ENCODE results near the gene ACOT7.

ACOT7 gene

DNA sequence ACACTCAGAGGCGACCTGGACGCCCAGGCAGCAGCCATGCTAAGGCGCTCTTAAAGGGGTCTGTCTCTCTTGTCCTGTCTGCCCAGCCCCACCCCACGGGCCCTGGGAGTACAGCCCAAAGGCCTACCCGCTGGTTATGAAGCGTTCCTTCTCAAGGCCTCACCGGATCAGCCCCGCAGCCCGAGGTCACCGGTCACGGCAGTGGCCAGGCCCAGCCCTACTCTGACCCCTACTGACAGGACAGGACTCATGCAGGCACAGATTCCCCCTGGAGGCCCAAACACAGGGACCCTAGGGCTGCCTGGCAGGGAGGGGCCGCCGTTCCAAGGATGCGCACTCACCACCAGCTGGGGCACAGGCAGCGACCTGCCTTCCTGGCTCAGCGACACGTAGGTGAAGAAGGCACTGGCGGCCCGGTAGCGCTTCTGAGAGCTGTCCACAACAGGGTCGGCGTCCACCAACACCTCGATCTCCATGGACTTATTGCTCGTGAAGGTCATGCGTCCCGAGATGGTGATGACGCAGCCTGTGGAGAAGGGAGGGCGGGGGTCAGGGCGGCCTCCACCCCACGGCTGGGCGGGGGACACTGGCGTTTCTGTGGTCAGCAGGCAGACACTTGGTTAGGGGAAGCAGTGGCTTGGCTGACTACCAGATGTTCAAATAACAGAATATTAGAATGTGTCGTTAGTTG, 112.7 kb downstream of the ACOT7 start:
- no peak for DNase-seq

DNA sequence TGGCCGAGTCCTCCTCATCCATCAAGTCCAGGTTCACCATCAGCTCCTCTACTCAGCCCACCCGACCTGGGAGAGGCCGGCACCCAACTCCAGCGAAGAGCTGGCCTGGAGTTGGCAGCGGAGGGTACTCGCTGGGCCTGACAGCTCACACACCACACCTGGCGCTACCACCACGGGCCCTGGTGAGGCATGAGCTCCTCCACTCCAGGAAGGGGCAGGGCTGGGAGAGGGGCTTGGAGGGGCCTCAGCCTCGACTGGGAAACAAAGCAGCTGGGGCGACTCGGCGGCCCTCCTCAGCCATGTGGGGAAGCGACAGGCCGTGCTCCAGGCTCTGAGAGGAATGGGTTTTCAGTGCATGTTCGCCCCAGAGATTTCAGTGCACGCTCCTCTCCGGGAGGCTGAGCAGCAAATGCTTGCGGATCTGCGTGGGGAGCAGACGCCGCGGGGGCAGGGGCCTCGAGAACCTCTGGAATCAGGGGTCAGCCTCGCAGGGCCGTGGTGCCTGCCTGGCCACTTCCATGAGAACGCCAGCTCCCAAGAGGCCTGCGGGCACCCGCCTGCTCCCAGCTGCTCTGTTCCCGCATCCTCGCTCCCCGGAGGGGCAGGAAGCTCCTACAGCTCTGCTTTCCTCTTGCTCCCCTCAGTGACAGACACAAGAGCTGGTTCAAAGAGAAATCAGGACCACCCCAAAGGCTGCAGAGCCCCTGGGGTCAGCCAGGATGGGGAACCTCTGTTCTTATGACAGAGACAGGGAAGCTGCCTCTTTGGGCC, 113.8 kb downstream of the ACOT7 start:
- no peak for DNase-seq

DNA sequence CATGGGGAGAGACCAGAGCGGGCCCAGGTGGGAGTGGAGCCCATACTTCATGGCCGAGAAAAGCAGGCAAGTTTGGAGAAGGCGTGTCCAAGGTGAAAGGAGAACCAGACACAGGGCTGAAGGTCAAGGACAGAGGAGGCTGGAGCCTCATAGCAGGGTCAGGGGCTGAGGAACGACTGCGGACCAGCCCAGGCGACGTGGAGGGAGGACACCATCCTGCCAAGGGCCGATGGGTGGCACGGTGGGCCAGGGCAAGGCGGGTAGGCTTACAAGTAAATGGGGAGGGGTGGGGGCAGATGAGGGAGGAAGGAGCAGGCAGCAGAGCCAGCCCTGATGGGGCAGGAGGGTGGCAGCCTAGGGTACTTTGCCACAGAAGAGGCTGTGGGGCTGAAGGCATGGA, 114.5 kb downstream of the ACOT7 start:
- DNase-seq, result no peak

DNA sequence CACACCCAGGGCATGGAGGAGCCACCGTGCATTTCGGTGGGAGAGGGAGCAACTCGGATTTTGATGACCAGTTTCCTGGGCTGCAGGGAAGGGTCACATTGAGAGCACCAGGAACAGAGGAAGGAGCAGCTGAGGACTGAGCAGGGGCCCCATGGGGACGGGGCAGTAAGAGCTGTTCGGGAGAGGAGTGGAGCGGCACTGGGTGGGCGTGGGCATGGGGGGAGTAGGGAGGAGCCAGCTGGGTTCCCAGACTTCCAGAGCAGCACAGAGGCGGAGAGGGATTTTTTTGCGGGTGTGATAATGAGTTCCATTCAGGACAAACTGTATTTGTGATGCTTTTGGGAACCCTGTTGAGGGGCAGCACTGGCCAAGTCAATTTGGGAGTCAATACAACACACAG, 115.3 kb downstream of the ACOT7 start:
- no peak for DNase-seq

DNA sequence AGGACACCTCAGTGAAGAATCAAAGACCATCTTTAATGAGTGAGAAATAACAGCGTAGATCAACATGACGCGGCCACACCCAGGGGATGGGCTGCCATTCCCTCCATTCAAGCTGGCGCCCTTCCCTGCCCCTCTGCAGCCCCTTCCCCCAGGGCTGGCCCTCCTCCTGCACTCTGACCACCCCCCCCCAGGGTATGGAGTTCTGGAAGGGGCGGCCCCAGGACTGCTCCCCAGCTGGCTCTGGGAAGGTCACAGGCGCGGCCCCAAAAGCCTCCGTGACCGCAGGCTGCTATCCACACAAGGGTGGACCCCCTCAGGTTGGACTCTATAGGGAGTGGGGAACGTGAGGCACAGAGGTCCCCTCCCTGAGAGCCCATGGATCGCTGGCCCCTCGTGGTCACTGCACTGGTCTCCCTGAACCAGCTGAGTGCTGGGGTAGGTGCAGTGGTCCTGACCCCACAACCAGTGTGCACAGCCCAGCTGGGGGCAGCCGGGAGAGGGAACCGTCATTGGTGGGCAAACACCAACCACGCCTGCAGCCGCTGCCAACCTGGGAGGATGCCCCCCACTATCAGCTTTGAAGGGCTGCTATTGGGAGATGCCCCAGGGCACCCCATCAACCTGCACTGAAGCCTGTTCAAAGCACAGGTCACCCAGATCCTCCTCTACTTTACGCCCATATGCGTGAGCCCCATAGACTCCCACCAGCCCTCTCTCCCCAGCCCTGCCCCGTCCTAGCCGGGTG, 116.6 kb downstream of the ACOT7 start:
- DNase-seq, result no peak

DNA sequence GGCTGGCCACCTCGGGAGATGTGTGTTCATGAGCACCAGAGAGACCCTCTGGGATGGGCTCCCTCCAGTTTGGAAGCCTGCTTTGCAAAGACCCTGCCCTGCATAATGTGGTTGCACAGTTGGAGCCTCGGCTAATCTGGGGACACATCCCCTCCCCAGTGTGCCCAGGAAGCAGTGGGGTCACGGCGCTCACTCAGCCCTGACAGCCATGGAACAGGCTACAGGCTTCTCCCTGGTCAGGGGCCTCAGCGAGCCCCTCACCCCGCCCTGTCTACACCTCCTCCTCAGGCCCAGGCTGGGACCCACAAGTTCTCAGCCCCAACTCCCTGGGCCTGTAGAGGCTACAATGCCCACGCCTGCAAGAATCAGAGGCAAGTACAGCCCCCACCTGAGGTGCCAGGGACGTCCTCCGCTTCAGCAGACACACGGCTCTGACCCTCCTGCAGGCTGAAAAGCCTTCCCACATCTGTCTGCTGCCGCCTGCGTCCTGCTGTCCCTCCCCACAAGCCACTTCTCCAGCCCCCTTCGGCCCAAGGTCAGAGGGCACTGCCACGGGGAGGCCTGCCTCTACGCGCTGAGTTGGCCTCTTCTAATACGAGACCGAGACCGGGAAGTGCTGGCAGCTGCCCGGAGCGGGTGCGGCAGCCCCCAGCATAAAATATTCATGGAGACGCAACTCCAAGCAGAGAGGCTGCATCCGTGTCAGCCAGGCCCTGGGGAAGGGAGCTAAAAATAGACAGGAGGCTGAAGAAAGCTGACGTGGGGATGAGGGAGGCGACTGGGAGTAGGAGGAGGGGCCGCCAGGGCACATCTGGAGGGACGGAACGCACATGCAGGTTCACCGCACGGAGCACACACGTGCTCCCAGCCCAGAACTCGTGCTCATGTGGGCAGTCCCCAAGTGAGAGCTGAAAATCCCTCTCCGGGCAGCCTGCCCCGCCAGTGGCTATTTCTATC, 117.5 kb downstream of the ACOT7 start:
- no peak for DNase-seq

DNA sequence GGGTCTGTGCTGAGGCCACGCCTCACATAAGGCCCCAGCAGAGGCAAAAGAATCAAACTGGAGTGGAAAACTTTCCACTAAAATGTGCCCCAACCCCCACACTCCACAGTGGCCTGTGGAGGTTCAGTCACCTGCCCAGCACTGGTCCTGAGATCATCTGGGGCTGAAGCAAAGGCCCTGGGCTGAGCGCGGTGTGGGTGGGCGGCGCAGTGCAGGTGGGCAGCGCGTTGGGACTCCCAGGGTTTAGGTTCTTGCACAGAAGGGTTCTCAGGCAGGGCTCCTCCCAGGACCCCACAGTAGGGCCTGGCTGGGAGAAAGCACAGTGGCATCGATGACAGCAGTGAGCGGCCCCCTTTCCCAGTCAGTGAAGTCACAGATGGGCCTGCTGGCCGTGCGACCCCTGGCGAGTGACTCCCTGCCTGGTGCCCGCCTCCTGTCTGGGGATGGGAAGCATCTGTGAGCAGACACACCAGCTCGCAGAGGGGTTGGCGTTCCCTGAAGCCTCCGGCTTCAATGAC, 118.9 kb downstream of the ACOT7 start:
- no peak for DNase-seq

DNA sequence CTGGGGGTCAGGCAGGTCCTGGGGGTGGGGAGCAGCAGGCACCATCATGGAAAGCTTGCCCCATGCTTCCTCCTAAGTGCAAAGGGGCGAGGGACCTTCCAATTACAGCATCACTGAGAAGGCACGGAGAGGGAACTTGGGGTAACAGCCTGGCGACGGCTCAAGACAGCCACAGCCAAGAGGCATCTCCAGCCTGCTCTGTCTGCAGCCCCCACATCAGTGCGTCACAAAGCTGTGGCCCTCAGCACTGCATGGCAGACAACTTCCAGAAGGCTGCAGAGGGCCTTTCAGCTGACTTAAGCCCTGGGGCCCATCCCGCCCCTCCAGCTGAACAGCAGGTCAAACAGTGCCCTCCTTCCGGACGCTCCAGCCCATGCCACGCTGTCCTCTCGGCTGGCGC, 119.5 kb downstream of the ACOT7 start:
- DNase-seq, result no peak

DNA sequence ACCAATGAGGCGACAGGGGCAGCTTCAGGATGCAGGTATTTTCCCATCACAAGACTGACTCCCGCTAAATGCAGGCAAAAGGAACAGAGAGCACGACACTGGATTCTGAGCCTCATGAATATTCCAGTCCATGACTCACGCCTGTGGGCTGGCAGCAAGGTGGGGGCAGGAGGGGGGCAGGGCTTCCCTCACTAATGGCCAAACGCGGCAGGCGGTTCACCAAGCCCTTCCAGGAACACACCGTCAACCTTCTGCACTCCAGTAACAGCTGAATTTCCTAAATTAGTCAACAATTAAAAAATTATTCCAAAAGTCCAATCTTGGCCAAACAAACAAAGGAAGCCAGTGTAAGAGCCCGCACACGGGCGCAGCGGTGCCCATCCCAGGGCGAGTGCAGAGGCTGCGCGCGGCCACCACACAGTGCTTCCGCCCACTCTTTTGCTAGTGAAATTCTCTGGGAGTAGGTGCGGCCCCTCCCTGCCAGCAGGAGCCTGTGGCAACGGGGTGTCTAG, 120.1 kb downstream of the ACOT7 start:
- no peak for DNase-seq

DNA sequence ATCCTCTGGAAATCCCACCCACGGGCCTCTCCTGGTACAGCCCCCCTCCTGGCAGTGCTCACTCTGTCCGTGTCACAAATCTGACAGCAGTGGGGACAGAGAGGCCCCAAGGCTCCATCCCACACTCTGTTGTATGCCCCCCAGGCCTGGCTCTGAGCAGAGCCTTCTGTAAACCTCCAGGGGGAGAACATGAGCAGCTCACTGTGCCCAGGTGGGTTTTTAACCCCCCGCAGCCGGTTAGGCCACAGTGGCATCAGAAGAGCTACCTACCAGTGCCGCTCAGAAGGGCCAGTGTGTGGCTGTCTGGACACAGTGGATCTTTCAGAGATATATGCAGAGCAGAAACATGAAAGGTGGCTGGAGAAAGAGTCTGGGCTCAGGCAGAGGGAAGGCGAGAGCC, 120.7 kb downstream of the ACOT7 start:
- DNase-seq, result no peak

DNA sequence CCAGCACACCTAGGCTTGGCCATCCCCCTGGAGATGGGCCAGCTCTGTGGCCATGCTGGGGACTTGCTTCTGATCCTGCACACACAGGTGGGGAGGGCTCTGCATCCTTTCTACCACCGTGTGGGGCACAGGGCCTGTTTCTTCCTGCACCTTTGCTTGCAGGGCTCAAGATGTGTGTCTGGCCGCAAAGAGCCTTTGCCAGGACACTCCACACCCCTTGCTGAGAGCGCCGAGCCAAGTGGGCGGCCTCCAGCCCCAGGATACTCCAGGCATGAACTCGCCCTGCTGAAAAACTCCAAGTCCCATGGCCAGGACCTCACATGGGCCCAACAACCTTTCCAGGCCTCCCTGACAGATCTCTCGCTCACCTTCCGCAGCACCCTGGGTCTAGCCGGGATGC, 121.1 kb downstream of the ACOT7 start:
- DNase-seq, result no peak

DNA sequence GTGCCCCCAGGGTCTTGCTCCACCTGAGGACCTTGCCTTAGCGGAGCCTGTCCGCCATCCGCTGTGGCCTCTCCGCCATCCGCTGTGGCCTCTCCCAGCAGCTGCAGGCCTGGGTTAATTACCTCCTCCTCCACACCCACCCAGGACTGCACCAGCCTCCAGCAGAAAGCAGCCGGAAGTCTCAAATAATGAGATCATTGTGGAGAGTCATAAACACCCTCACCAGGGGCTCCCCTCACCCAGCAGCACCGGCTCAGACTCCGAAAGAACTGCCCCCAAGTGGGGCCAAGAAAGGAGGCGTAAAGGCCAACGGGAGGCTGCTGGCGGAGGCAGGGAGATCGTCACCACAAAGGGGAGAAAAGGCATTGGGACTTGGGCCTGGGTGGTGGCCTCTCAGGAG, 122.0 kb downstream of the ACOT7 start:
- DNase-seq, result no peak

DNA sequence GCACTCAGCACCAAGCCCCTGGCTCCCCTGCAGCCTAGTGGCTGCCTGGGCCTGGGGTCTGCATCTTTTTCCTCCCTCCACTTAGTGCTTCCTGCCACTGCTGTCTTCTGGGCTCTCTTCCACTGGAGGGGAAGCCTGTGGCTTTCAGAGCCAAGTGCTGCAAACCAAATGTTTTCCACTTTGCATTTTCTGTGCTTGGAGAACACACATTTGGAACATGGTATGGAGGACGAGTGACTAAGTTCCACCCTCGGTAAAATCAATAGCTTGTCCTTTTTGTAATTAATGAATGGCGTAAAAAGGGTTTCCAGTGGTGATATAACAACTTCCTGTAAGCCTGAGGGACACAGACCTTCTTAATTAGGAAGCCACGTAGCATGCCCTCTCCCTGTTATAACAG, 122.6 kb downstream of the ACOT7 start:
- DNase-seq, result no peak

DNA sequence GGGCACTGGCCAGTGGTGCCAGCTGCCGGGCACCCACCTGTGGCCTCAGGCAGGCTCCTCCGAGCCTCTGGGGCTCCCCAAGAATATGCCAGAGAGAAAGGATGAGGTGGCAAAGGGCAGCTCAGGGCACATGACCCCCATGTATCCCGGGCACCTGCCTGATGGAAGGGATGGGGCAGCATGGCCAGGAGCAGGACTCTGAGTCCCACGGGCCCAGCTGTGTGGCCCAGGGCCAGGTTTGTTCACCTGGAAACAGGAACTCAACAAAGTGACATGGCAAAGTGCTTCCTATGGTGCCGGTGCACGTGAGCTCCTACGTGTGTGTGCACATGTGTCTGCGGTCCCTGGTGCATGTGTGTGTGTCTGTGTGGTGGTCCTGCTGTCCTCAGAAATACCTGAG, 123.2 kb downstream of the ACOT7 start:
- no peak for DNase-seq

DNA sequence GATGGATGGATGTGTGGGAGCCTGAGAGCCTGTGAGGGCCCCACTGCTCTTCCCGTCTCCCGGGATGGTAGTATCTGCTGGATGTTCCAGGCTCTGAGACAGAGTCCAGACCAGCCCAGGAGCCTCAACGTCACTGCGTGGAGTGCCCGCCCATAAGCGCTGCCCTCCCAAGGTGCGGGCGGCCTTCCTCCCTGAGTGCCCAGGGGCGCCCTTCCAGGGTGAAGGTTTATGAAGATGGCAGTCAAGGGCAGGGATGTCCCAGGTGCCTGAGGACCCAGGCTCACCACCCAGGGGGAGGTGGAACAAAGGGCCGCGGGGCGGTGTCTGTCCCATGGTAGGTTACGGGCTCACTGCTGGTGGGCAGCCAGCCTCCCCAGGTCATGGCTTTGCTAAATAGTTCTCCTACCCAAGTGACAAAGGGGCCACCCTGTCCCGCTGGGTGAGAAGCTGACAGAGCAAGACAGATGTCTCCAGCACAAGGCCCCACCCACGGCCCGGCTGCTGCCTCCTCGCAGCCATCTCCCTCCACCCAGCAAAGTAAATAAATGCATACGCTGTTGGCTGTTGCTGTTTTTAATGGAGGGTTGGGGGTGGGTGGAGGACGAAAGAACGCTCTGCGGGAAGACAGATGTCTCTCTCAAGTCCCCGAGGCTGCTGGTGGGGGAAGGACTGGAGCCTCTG, 123.7 kb downstream of the ACOT7 start:
- no peak for DNase-seq

DNA sequence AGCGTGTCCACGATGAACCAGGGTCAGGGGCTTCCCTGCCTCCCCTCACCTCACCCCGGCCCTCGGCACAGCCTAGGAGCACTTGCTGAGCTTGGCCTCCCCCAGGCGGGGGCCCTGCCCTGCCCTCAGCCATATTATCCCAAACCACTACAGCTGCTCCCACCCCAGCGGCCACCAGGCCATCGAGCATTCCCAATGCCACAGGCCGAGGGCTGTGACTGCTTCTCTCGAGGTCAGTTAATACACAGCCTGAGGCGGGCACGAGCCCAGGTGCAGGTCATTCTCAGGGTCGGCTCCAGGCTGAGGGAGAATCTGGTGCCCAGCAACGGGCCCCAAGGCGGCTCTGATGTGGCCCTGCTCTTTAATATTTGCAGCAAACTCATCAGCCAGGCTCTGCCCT, 124.3 kb downstream of the ACOT7 start:
- no peak for DNase-seq

DNA sequence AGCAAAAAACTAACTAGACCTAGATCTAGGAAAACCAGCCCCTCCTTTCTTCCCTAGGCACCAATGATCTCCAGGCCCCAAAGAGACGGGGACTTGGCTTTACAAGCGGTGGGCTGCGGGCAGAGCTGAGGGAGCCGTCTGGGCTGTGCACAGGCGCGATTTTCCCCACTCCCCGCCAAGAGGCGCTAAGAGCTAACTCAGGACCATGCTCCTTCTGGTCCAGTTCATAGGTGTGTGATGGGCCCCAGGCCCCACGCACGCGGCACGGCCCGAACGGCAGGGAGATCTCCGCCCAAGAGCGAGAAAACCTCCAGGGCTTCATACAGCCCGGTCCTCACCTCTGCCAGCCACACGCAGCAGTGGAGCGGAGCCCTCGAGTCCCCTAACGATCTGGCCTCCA, 125.2 kb downstream of the ACOT7 start:
- no peak for DNase-seq

DNA sequence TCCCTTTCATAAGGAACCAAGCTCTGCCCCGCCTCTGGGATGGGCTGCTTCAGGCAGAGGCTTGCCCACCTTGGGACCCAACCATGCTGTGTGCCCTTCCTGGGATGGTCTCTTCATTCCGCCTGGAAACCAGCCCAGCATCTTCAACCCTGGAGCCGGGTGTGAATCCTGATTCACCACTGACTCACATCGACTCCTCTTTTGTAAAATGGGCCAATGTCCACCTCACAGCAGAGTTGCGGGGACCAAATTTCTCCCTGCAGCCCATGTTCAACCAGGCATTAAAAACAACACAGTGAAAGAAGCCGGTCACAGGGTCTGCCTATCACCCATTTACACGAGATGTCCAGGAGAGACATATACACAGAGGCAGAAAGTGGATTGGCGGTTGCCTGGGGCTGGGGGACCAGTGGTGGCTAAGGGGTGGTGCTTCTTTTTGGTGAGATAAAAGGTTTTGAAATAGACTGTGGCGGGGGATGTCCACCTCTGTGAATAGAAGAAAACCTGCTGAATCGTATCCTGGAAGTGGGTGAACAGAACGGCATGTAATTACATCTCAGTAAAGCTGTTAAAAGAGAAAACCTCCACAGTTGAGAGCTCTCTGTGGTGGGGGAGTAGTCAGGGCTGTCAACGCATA, 125.8 kb downstream of the ACOT7 start:
- no peak for DNase-seq

DNA sequence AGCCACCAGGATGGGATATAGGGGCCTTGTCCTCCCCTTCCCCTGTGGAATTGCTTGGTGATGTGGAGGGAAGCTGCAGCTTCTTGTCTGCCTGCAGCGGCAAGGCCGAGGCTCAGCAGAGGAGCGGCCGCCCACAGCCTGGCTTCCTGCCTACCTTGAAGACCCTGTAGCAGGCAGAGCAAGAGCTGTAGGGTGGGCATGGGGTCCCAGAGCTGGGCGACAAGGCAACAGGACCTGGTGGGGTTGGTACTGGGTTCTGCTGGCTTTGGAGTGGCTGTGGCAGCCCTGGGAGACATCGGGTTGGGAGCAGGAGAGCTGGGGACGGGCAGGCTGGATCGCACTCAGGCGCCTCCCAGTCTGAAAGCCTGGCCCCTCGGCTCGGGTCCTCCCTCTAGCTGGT, 126.9 kb downstream of the ACOT7 start:
- no peak for DNase-seq

DNA sequence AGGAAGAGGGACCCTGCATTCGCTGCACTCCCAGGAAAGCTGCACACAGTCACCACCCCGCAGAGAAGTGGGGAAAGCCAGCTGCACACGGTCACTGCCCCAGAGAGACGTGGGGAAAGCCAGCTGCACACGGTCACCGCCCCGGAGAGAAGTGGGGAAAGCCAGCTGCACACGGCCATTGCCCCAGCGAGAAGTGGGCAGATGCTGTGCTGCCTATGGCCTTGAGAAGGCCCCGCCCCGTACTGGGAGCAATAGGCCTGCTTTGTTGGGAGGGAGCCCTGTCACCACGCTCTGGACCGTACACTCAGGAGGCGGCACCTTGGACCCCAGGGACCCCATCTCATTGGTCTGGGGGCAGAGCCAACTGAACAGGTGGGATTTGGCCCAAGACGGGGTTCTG, 128.4 kb downstream of the ACOT7 start:
- no peak for DNase-seq

DNA sequence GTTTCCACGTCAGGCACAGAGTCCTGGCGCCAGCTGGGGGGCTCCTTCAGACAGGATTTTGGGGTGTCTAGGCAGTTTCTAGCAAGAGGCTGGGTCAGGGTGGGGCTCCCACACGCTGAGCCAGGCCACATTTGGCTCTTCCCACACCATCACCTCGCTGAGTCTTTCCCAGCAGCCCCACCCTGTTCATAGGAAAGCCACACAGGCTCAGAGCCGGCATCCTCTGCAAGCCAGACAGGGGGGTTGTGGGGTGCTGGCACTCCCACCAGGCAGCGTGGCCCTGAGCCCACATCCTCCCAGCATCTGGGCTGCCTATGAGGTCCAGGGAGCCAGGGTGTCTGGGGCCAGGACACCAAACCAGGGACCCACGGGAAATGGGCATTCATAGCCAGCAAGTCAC, 129.9 kb downstream of the ACOT7 start:
- DNase-seq, result no peak

Measured in activated effector memory CD4-positive, alpha-beta T cell treated with anti-CD3 and anti-CD28 coated beads, Interleukin-2, amount 50 U/mL, for 16 hours (primary cell).